ENCODE results near the gene PADI6.

PADI6 gene

DNA sequence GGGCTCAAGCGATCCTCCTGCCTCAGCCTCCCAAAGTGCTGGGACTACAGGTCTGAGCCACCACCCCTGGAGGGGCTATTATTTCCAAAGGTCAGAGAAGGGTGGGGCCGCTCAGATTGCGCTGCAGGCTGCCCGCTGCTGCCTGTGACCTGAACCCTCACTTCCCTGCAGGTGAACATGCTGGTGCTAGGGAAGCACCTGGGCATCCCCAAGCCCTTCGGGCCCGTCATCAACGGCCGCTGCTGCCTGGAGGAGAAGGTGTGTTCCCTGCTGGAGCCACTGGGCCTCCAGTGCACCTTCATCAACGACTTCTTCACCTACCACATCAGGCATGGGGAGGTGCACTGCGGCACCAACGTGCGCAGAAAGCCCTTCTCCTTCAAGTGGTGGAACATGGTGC, 8.6 kb upstream of the PADI6 start:
- Histone ChIP-seq H3K27ac (ENCODE audit: low read depth, low read length) (no peak overlapping the region), H3K9me2 (replicated peaks; ENCODE audit: control insufficient read depth, low read length) (no peaks in the 10 kb centered on the region), H3K4me1 (ENCODE audit: control insufficient read depth, low read length) (no peaks in the 10 kb centered on the region), H3K9me3 (ENCODE audit: control insufficient read depth, insufficient read depth, low read length) (no peaks in the 10 kb centered on the region), H4K20me1 (ENCODE audit: control insufficient read depth, insufficient read depth, low read depth, low read length) (no peaks in the 10 kb centered on the region), H3K4me2 (ENCODE audit: low read length) (no peak overlapping the region), H3K27me3 (ENCODE audit: control insufficient read depth, low read length) (0 out of 2 replicates have a peak, but pooled peaks cover 3% of the 10 kb centered on the region), H3K36me3 (ENCODE audit: control insufficient read depth, low read length) (no peaks in the 10 kb centered on the region), H3F3A (ENCODE audit: control insufficient read depth, insufficient read depth) (no peaks in the 10 kb centered on the region), H3K79me2 (ENCODE audit: control insufficient read depth, low read length) (no peaks in the 10 kb centered on the region), H3K4me3 (ENCODE audit: low read length) (no peak overlapping the region)
- TF ChIP-seq EZH2phosphoT487 (IDR thresholded peaks at IDR 0.05; ENCODE audit: borderline replicate concordance, low read length), result no peak
- TF ChIP-seq, protein P1, sequence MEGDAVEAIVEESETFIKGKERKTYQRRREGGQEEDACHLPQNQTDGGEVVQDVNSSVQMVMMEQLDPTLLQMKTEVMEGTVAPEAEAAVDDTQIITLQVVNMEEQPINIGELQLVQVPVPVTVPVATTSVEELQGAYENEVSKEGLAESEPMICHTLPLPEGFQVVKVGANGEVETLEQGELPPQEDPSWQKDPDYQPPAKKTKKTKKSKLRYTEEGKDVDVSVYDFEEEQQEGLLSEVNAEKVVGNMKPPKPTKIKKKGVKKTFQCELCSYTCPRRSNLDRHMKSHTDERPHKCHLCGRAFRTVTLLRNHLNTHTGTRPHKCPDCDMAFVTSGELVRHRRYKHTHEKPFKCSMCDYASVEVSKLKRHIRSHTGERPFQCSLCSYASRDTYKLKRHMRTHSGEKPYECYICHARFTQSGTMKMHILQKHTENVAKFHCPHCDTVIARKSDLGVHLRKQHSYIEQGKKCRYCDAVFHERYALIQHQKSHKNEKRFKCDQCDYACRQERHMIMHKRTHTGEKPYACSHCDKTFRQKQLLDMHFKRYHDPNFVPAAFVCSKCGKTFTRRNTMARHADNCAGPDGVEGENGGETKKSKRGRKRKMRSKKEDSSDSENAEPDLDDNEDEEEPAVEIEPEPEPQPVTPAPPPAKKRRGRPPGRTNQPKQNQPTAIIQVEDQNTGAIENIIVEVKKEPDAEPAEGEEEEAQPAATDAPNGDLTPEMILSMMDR (IDR thresholded peaks at IDR 0.05; ENCODE audit: low read depth, low read length, poor library complexity, severe bottlenecking), result no peak

- H3K27ac ChIP-seq (ENCODE audit: low read depth, low read length), result no peak overlapping the region
- no peaks in the 10 kb centered on the region for H3K9me2 ChIP-seq (replicated peaks; ENCODE audit: control insufficient read depth, low read length)
- no peak overlapping the region for H3K4me2 ChIP-seq (ENCODE audit: low read length)
- no peak overlapping the region for H3K4me3 ChIP-seq (ENCODE audit: low read length)
- H3F3A ChIP-seq (ENCODE audit: control insufficient read depth, insufficient read depth), result no peaks in the 10 kb centered on the region
- H4K20me1 ChIP-seq (ENCODE audit: control insufficient read depth, insufficient read depth, low read depth, low read length), result no peaks in the 10 kb centered on the region
- TF ChIP-seq, protein P1 (IDR thresholded peaks at IDR 0.05; ENCODE audit: low read depth, low read length, poor library complexity, severe bottlenecking), result no peak
- no peak for TF ChIP-seq EZH2phosphoT487 (IDR thresholded peaks at IDR 0.05; ENCODE audit: borderline replicate concordance, low read length)
- 0 out of 2 replicates have a peak, but pooled peaks cover 3% of the 10 kb centered on the region for H3K27me3 ChIP-seq (ENCODE audit: control insufficient read depth, low read length)
- H3K4me1 ChIP-seq (ENCODE audit: control insufficient read depth, low read length), result no peaks in the 10 kb centered on the region
- H3K36me3 ChIP-seq (ENCODE audit: control insufficient read depth, low read length), result no peaks in the 10 kb centered on the region
- H3K9me3 ChIP-seq (ENCODE audit: control insufficient read depth, insufficient read depth, low read length), result no peaks in the 10 kb centered on the region
- H3K79me2 ChIP-seq (ENCODE audit: control insufficient read depth, low read length), result no peaks in the 10 kb centered on the region
These were observed 8.2 kb upstream of the PADI6 start for GRCh38 chr1:17363771-17364170.

GRCh38 chr1:17365293-17365692, 6.7 kb upstream of the PADI6 start:
- 0 out of 2 replicates have a peak, but pooled peaks cover 3% of the 10 kb centered on the region for H3K27me3 ChIP-seq (ENCODE audit: control insufficient read depth, low read length)
- no peaks in the 10 kb centered on the region for H3K36me3 ChIP-seq (ENCODE audit: control insufficient read depth, low read length)
- no peaks in the 10 kb centered on the region for H3K4me1 ChIP-seq (ENCODE audit: control insufficient read depth, low read length)
- TF ChIP-seq EZH2phosphoT487 (IDR thresholded peaks at IDR 0.05; ENCODE audit: borderline replicate concordance, low read length), result no peak
- TF ChIP-seq, protein P1 (IDR thresholded peaks at IDR 0.05; ENCODE audit: low read depth, low read length, poor library complexity, severe bottlenecking), result no peak
- H3K9me2 ChIP-seq (replicated peaks; ENCODE audit: control insufficient read depth, low read length), result no peaks in the 10 kb centered on the region
- no peaks in the 10 kb centered on the region for H3K79me2 ChIP-seq (ENCODE audit: control insufficient read depth, low read length)
- H3K4me3 ChIP-seq (ENCODE audit: low read length), result no peak overlapping the region
- no peaks in the 10 kb centered on the region for H3F3A ChIP-seq (ENCODE audit: control insufficient read depth, insufficient read depth)
- no peaks in the 10 kb centered on the region for H3K9me3 ChIP-seq (ENCODE audit: control insufficient read depth, insufficient read depth, low read length)
- H3K4me2 ChIP-seq (ENCODE audit: low read length), result no peak overlapping the region
- H4K20me1 ChIP-seq (ENCODE audit: control insufficient read depth, insufficient read depth, low read depth, low read length), result no peaks in the 10 kb centered on the region
- no peak overlapping the region for H3K27ac ChIP-seq (ENCODE audit: low read depth, low read length)
